ENCODE data around the gene METTL13.

- TF ChIP-seq, protein P1, sequence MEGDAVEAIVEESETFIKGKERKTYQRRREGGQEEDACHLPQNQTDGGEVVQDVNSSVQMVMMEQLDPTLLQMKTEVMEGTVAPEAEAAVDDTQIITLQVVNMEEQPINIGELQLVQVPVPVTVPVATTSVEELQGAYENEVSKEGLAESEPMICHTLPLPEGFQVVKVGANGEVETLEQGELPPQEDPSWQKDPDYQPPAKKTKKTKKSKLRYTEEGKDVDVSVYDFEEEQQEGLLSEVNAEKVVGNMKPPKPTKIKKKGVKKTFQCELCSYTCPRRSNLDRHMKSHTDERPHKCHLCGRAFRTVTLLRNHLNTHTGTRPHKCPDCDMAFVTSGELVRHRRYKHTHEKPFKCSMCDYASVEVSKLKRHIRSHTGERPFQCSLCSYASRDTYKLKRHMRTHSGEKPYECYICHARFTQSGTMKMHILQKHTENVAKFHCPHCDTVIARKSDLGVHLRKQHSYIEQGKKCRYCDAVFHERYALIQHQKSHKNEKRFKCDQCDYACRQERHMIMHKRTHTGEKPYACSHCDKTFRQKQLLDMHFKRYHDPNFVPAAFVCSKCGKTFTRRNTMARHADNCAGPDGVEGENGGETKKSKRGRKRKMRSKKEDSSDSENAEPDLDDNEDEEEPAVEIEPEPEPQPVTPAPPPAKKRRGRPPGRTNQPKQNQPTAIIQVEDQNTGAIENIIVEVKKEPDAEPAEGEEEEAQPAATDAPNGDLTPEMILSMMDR (tag by site-specific recombination; IDR thresholded peaks at IDR 0.05), result no peak
- TF ChIP-seq YY1 (tag by site-specific recombination; IDR thresholded peaks at IDR 0.05), result no peak
- no peak for TF ChIP-seq ZNF580 (tag by site-specific recombination; IDR thresholded peaks at IDR 0.05)
- no peak for TF ChIP-seq KLF8 (tag by site-specific recombination; IDR thresholded peaks at IDR 0.05)
Observed at GRCh38 chr1:171753182-171753581, 28.3 kb upstream of the METTL13 start.

All from HEK293 (cell line).